Measurements from ENCODE around the gene IMMP2L. TPM values are rescaled to one million over a fixed set of nuclear protein-coding genes. Genes with fewer than 3 reads are reported as not detected.

Gene IMMP2L
- total and polyA plus RNA-seq, 4 donors: 7.3 to 21.1 (median 12.4) TPM

GRCh38 chr7:111499027-111499426 lies 63.3 kb downstream of the IMMP2L start:
- no peak overlapping the region for H3K27ac ChIP-seq (ENCODE audit: low read depth in 1 of 2, low read length in 2 of 2)
- H3K27me3 ChIP-seq (ENCODE audit: control insufficient read depth in 4 of 4, insufficient read depth in 4 of 4, low read length in 3 of 4): no peaks in the 10 kb centered on the region
- DNase-seq (ENCODE audit: low spot score): no peak
- 90% methylated on average over 3 of the region's 3 CpGs for WGBS
- no peaks in the 10 kb centered on the region for H3K9me3 ChIP-seq (ENCODE audit: control insufficient read depth in 4 of 4, low read length in 3 of 4)
- no peaks in the 10 kb centered on the region for H3K4me1 ChIP-seq (ENCODE audit: control insufficient read depth in 4 of 4, insufficient read depth in 4 of 4, low read length in 3 of 4)
- no peak overlapping the region for H3K4me3 ChIP-seq (ENCODE audit: low read depth in 1 of 3, low read length in 3 of 3)
- no peaks in the 10 kb centered on the region for H3K36me3 ChIP-seq (ENCODE audit: control insufficient read depth in 4 of 4, insufficient read depth in 3 of 4, low read depth in 1 of 4, low read length in 3 of 4)
- no peak overlapping the region for H3K9ac ChIP-seq (ENCODE audit: low read depth in 1 of 2, low read length in 2 of 2)
- no peak for TF ChIP-seq RXRA (IDR thresholded peaks at IDR 0.05)
- TF ChIP-seq CTCF (IDR thresholded peaks at IDR 0.05; ENCODE audit: low read depth, low read length, missing input control): no peak
- TF ChIP-seq HNF4A (conservative IDR thresholded peaks at IDR 0.05): no peak
- TF ChIP-seq SP1 (IDR thresholded peaks at IDR 0.05): no peak
- TF ChIP-seq REST (IDR thresholded peaks at IDR 0.05): no peak
- no peak for TF ChIP-seq EGR1 (IDR thresholded peaks at IDR 0.05; ENCODE audit: low read depth in 2 of 2)

GRCh38 chr7:111498391-111499007 lies 63.8 kb downstream of the IMMP2L start:
- H3K9ac ChIP-seq (ENCODE audit: low read depth in 1 of 2, low read length in 2 of 2): no peak overlapping the region
- no peaks in the 10 kb centered on the region for H3K4me1 ChIP-seq (ENCODE audit: control insufficient read depth in 4 of 4, insufficient read depth in 4 of 4, low read length in 3 of 4)
- TF ChIP-seq SP1 (IDR thresholded peaks at IDR 0.05): no peak
- TF ChIP-seq EGR1 (IDR thresholded peaks at IDR 0.05; ENCODE audit: low read depth in 2 of 2): no peak
- TF ChIP-seq CTCF (IDR thresholded peaks at IDR 0.05; ENCODE audit: low read depth, low read length, missing input control): no peak
- TF ChIP-seq MAX (IDR thresholded peaks at IDR 0.05): no peak
- TF ChIP-seq YY1 (IDR thresholded peaks at IDR 0.05): no peak
- TF ChIP-seq GABPA (IDR thresholded peaks at IDR 0.05 in 1 of 2, conservative IDR thresholded peaks at IDR 0.05 in 1 of 2): no peak
- no peak for TF ChIP-seq RXRA (IDR thresholded peaks at IDR 0.05)
- TF ChIP-seq REST (IDR thresholded peaks at IDR 0.05): no peak
- TF ChIP-seq RAD21 (IDR thresholded peaks at IDR 0.05): no peak
- no peak for DNase-seq (ENCODE audit: low spot score)
- H3K9me3 ChIP-seq (ENCODE audit: control insufficient read depth in 4 of 4, low read length in 3 of 4): no peaks in the 10 kb centered on the region
- no peaks in the 10 kb centered on the region for H3K36me3 ChIP-seq (ENCODE audit: control insufficient read depth in 4 of 4, insufficient read depth in 3 of 4, low read depth in 1 of 4, low read length in 3 of 4)
- no peak overlapping the region for H3K27ac ChIP-seq (ENCODE audit: low read depth in 1 of 2, low read length in 2 of 2)
- no peaks in the 10 kb centered on the region for H3K27me3 ChIP-seq (ENCODE audit: control insufficient read depth in 4 of 4, insufficient read depth in 4 of 4, low read length in 3 of 4)
- 90% methylated on average over 2 of the region's 2 CpGs for whole genome bisulfite sequencing
- H3K4me3 ChIP-seq (ENCODE audit: low read depth in 1 of 3, low read length in 3 of 3): no peak overlapping the region

All from liver (tissue), 9 donors.